CD1c-positive myeloid dendritic cell (primary cell): ENCODE results near the gene DYRK1B.
"Not testable (repeated sequence)": the region's sequence is repeated elsewhere in the genome, so short reads cannot be mapped to it uniquely, and the experiment has no call there.

Experiments used
- DNase-seq: peaks from one replicate; pipeline ENCODE4 v3.0.0-alpha.2; 2016; ENCODE audit errors: extremely low spot score

DYRK1B gene

GRCh38 chr19:39830847-39831246 lies 3.1 kb downstream of the DYRK1B start:
- no peak for DNase-seq

- no peak for DNase-seq
Measured at GRCh38 chr19:39830406-39830805, 3.6 kb downstream of the DYRK1B start.

GRCh38 chr19:39829702-39830275 lies 4.2 kb downstream of the DYRK1B start:
- no peak for DNase-seq

GRCh38 chr19:39828654-39829032 lies 5.3 kb downstream of the DYRK1B start:
- peak; percentile 3 for DNase-seq

GRCh38 chr19:39828015-39828653 lies 5.8 kb downstream of the DYRK1B start:
- no peak for DNase-seq

GRCh38 chr19:39827216-39827615 lies 6.7 kb downstream of the DYRK1B start:
- no peak for DNase-seq

GRCh38 chr19:39826311-39826945 lies 7.5 kb downstream of the DYRK1B start:
- DNase-seq, result no peak

GRCh38 chr19:39825531-39826076 lies 8.4 kb downstream of the DYRK1B start:
- no peak for DNase-seq

- DNase-seq, result no peak
Measured at GRCh38 chr19:39825093-39825463, 8.9 kb downstream of the DYRK1B start.

- DNase-seq, result peak; percentile 93
Measured at GRCh38 chr19:39824143-39825092, 9.5 kb downstream of the DYRK1B start.

- DNase-seq, result no peak
Measured at GRCh38 chr19:39823686-39824085, 10.3 kb downstream of the DYRK1B start.

- no peak for DNase-seq
Measured at GRCh38 chr19:39820696-39821095, 13.3 kb downstream of the DYRK1B start.

- no peak for DNase-seq
Measured at GRCh38 chr19:39819786-39820185, 14.2 kb downstream of the DYRK1B start.

- no peak for DNase-seq
Measured at GRCh38 chr19:39818626-39819097, 15.3 kb downstream of the DYRK1B start.

GRCh38 chr19:39817888-39818561 lies 15.9 kb downstream of the DYRK1B start:
- DNase-seq, result no peak

GRCh38 chr19:39816287-39817048 lies 17.5 kb downstream of the DYRK1B start:
- DNase-seq, result no peak

- DNase-seq, result no peak
Measured at GRCh38 chr19:39814595-39814994, 19.4 kb downstream of the DYRK1B start.

GRCh38 chr19:39814111-39814510 lies 19.9 kb downstream of the DYRK1B start:
- not testable (repeated sequence) for DNase-seq

- no peak for DNase-seq
Measured at GRCh38 chr19:39813264-39813993, 20.5 kb downstream of the DYRK1B start.

GRCh38 chr19:39811064-39811463 lies 22.9 kb downstream of the DYRK1B start:
- DNase-seq, result no peak
